ENCODE measurements around the gene ARHGAP24.

DNA sequence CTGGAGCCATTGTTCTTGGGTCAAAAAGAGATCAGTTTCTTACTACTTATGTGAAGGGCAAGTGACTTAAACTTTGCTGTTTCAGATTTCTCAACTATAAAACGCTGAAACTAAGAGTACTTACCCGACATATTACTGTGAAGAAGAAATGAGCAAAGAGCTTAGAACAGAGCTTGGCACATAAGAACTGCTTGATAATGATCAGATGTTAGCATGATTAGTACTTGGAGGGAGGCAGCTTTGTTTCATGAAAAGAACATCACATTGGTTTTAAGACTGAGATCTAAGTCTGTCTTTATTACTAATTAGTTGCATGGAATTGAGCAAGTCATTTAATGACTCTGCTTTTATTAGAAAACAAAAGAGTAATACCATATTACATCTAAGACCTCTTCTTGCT lies 169.1 kb downstream of the ARHGAP24 start:
- TF ChIP-seq, protein P1, sequence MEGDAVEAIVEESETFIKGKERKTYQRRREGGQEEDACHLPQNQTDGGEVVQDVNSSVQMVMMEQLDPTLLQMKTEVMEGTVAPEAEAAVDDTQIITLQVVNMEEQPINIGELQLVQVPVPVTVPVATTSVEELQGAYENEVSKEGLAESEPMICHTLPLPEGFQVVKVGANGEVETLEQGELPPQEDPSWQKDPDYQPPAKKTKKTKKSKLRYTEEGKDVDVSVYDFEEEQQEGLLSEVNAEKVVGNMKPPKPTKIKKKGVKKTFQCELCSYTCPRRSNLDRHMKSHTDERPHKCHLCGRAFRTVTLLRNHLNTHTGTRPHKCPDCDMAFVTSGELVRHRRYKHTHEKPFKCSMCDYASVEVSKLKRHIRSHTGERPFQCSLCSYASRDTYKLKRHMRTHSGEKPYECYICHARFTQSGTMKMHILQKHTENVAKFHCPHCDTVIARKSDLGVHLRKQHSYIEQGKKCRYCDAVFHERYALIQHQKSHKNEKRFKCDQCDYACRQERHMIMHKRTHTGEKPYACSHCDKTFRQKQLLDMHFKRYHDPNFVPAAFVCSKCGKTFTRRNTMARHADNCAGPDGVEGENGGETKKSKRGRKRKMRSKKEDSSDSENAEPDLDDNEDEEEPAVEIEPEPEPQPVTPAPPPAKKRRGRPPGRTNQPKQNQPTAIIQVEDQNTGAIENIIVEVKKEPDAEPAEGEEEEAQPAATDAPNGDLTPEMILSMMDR (IDR thresholded peaks at IDR 0.05) = no peak
- no peak for TF ChIP-seq POLR2A (IDR thresholded peaks at IDR 0.05)
